GM12872 (cell line): ENCODE results near the gene MPO.

Source experiments
- TF ChIP-seq, protein P1 (sequence below): IDR thresholded peaks from 3 replicates; pipeline ENCODE4 v1.5.1; 2011; ENCODE audit warnings: low read depth, mild to moderate bottlenecking, low read length, moderate library complexity; ENCODE audit not compliant: insufficient read depth

Gene MPO

GRCh38 chr17:58280480-58281217, at the start of gene MPO:
Gene MPO (minus strand): TSS chr17:58280935. CDS start chr17:58280758, 177 bp downstream.
- TF ChIP-seq, protein P1, sequence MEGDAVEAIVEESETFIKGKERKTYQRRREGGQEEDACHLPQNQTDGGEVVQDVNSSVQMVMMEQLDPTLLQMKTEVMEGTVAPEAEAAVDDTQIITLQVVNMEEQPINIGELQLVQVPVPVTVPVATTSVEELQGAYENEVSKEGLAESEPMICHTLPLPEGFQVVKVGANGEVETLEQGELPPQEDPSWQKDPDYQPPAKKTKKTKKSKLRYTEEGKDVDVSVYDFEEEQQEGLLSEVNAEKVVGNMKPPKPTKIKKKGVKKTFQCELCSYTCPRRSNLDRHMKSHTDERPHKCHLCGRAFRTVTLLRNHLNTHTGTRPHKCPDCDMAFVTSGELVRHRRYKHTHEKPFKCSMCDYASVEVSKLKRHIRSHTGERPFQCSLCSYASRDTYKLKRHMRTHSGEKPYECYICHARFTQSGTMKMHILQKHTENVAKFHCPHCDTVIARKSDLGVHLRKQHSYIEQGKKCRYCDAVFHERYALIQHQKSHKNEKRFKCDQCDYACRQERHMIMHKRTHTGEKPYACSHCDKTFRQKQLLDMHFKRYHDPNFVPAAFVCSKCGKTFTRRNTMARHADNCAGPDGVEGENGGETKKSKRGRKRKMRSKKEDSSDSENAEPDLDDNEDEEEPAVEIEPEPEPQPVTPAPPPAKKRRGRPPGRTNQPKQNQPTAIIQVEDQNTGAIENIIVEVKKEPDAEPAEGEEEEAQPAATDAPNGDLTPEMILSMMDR: no peak

DNA sequence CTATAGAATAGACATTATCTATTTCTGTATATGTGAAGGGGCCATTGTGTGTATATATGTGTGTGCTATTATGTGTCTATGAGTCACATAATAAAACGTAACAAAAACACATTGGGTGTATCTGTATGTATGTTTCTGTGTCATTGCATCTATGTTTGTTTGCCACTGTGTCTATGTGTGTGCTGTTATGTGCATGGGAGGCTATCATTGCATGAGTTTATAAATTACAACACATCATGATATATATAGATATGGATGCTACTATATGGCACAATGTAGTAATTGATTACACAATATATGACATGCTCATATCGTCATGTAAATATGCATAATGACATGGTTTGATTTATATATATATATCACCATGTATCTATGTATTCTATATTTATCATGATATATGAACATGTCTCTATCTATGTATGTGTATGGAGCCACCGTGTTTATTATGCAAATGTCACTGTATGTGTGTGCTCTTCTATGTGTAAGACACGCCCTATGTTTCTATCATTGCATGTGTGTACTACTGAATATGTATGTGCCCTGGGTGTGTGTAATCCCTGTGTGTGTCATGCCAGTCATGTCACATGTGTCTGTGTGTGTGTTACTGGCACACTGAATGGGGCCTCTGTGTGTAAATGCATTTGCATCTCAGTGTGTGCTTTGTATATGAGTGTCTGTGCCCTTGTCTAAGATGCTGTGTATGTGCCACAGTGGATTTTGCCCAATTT, 49.2 kb upstream of the MPO start:
- TF ChIP-seq, protein P1: no peak

- TF ChIP-seq, protein P1: peak; percentile 78
Measured at GRCh38 chr17:58329035-58329809, 48.5 kb upstream of the MPO start.

GRCh38 chr17:58328195-58329034, 47.7 kb upstream of the MPO start, which contains the start of gene TSPOAP1:
Gene TSPOAP1 (minus strand): TSS chr17:58328795. CDS start chr17:58327920, 875 bp downstream.
- TF ChIP-seq, protein P1: no peak

DNA sequence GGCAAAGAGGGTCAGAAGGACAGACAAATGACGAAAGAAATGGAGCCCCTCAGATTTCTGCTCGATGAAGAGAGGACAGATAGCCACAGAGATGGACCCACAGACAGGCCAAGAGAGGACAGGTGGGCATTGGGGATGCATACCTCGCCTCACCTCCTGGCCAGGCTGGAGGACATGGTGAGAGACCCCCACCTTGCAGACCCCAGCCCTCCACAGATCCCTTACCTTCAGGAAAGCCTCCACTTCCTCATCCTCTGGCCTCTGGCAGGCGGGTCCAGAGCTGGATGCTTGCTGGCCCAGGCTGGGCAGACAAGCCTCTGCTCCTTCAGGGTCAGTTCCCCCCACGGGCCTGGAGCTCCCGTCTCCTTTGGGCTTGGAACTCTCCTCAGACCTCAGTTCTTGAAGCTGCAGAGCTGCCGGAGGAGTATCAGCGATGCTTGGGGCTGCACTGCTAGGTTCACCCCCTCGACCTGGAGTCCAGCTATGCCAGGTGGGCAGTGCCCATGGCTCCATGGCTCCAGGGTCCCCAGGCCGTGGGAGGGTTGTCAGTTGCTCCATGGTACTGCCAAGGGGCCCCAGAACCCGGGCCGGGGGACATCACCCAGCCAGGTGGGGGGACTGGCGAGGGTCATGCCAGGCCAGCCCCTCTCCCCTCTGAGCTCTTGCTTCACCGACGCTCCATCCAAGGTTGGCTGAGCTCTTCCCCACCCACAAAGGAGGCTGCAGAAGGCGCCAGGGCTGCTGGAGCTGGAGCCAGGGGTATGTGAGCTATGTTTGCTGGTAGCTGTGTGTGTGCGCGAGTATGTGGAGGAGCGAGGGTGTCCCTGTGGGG, 46.8 kb upstream of the MPO start:
- TF ChIP-seq, protein P1: no peak

DNA sequence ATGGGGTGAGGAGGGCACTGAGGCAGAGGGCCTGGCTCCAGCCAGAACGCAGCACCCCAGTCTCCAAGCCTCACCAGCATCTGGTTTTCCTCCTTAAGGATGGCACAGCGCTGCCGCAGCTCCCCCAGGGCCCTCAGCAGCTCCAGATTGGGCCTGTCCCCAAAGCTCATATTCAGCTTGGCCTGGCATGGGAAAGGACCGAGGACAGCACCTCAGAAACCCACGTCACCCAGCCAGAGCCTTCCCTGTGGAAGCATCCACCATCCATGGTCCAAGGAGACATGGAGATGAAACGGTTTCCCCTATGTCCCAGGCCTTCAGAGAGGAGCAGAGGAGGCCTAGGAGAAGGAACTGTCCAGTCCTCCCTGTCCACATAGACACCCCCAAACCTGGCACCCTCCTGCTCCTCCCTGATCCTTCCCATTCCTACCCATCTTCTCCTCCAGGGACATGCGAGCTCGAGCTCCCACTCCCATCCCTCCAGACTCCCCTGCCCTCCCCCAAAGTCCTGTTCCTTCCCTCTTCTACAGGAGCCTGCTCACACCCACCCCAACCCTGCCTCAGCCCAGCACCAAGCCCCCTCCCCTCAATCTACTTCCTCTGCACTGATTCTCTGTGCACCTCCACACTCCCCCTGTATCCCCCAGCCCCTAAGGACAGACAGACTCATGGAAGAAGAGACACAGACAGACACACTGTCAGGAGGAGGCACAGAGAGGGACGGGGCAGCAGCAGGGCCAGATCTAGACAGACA, 46.1 kb upstream of the MPO start:
- TF ChIP-seq, protein P1: no peak
